K562 (cell line): Measurements from ENCODE around the gene CPSF6. TPM values are rescaled to one million over a fixed set of nuclear protein-coding genes. Genes with fewer than 3 reads are reported as not detected.

Experiments used
- CHAMP1 ChIP-seq: fragments of 450-650 bp; IDR thresholded peaks from 2 replicates; pipeline ENCODE4 v1.6.1; 2016; ENCODE audit warnings: mild to moderate bottlenecking
- FOXO4 ChIP-seq: fragments of 450-650 bp; formaldehyde crosslinking; IDR thresholded peaks from 2 replicates; pipeline ENCODE4 v1.4.0; 2020; ENCODE audit warnings: mild to moderate bottlenecking, moderate library complexity
- MTA3 ChIP-seq: fragments of 450-650 bp; formaldehyde crosslinking; IDR thresholded peaks from 2 replicates; pipeline ENCODE4 v1.6.1; 2017; ENCODE audit warnings: mild to moderate bottlenecking, borderline replicate concordance
- NRF1 ChIP-seq, 2 experiments: fragments of 450-650 bp; IDR thresholded peaks in 1 of 2; conservative IDR thresholded peaks in 1 of 2; 2 replicates each; pipeline ENCODE4 v1.6.1; 2014; ENCODE audit warnings: mild to moderate bottlenecking in 2 of 2
- POLR2AphosphoS5 ChIP-seq: IDR thresholded peaks from 2 replicates; pipeline ENCODE4 v1.6.1; 2011; ENCODE audit warnings: mild to moderate bottlenecking, low read depth, low read length, moderate library complexity; ENCODE audit not compliant: control insufficient read depth, insufficient read depth
- REST ChIP-seq, 2 experiments: fragments of 450-650 bp; formaldehyde crosslinking in 1 of 2; IDR thresholded peaks; 2 replicates each; pipeline versions ENCODE4 v1.4.0 to v1.6.1; 2014 to 2020; ENCODE audit warnings: mild to moderate bottlenecking in 2 of 2, borderline replicate concordance in 1 of 2, low read depth in 1 of 2
- SRF ChIP-seq, 2 experiments: fragments of 250-450, 450-650 bp in 1 of 2; sonication (Bioruptor Pico) in 1 of 2; sonication (generic) in 1 of 2; formaldehyde crosslinking; IDR thresholded peaks; 2 replicates each; pipeline versions ENCODE4 v1.5.0 to v1.5.1; 2020 to 2022; ENCODE audit warnings: mild to moderate bottlenecking in 1 of 2, missing genetic modification reagents in 1 of 2
- SUPT5H ChIP-seq: fragments of 450-650 bp; IDR thresholded peaks from 2 replicates; pipeline ENCODE4 v1.6.1; 2016
- TAF1 ChIP-seq: IDR thresholded peaks from 2 replicates; pipeline ENCODE4 v1.6.1; 2011; ENCODE audit warnings: mild to moderate bottlenecking, low read length, moderate library complexity; ENCODE audit not compliant: insufficient read depth, control insufficient read depth, severe bottlenecking; ENCODE audit errors: extremely low read depth
- TARDBP ChIP-seq: fragments of 450-650 bp; IDR thresholded peaks from 2 replicates; pipeline ENCODE4 v1.6.1; 2016
- TEAD4 ChIP-seq, 2 experiments: sonication (generic) in 1 of 2; formaldehyde crosslinking in 1 of 2; IDR thresholded peaks; 2 replicates each; pipeline versions ENCODE4 v1.6.1 to v1.8.0; 2012 to 2022; ENCODE audit warnings: borderline replicate concordance in 1 of 2, inconsistent platforms in 1 of 2, low read length in 1 of 2, mild to moderate bottlenecking in 1 of 2, missing genetic modification reagents in 1 of 2
- ZNF121 ChIP-seq: sonication (generic); formaldehyde crosslinking; conservative IDR thresholded peaks from 2 replicates; pipeline ENCODE4 v1.8.0; 2022; ENCODE audit warnings: missing genetic modification reagents
- polyA plus RNA-seq, 8 experiments: library from polyadenylated mRNA; depleted of rRNA in 4 of 8; stranded (reverse) in 5 of 8; unstranded in 3 of 8; fragments of >200 nt; fragmentation: Nextera tagmentation in 2 of 8; fragmentation: Illumina TruSeq in 1 of 8; extraction: Ambion mirVana in 2 of 8; extraction: Trizol in 1 of 8; gene quantifications; 2 replicates each; pipeline versions ENCODE4 v1.2.1 to v1.2.3, GENCODE V29; 2011 to 2014; ENCODE audit warnings: inconsistent platforms in 1 of 8, missing spikeins in 1 of 8
- total RNA-seq, 7 experiments: library from RNA; depleted of rRNA in 6 of 7; stranded (reverse); fragments of >200 nt in 6 of 7; fragmentation: Illumina TruSeq in 2 of 7; extraction: Trizol in 2 of 7; gene quantifications; 2 replicates each; pipeline versions ENCODE4 v1.2.1 to v1.2.3, GENCODE V29; 2011 to 2021; ENCODE audit warnings: low replicate concordance in 1 of 7

The CPSF6 gene
- total and polyA plus RNA-seq, 9 of the 15 experiments (the other 6 are each of a cell fraction or from before 2014, with no cell fraction given): 34.3 to 129 (median 77.8) TPM

GRCh38 chr12:69239352-69239921 is at the start of gene CPSF6 (continued):
- peak in 1 of 2 experiments; percentile 55; a peak in 1 of 4 replicates for TF ChIP-seq SRF (CRISPR knock-in tag; IDR thresholded peaks at IDR 0.05)
- no peak for TF ChIP-seq TARDBP
- no peak for TF ChIP-seq ZNF121 (CRISPR knock-in tag)
- TF ChIP-seq FOXO4 (CRISPR knock-in tag): no peak
- TF ChIP-seq TAF1: peak; percentile 94
- no peak for TF ChIP-seq CHAMP1
- peak; percentile 94 for TF ChIP-seq POLR2AphosphoS5
- TF ChIP-seq NRF1 (conservative IDR thresholded peaks at IDR 0.05 in 1 of 2, IDR thresholded peaks at IDR 0.05 in 1 of 2): peak; percentile 74 to 75
- peak; percentile 38; the same call in 1 of the 2 replicates for TF ChIP-seq MTA3
- peak; percentile 76 for TF ChIP-seq SUPT5H
- no peak for TF ChIP-seq REST (IDR thresholded peaks at IDR 0.05; ENCODE audit: borderline replicate concordance)
- TF ChIP-seq REST (CRISPR knock-in tag; IDR thresholded peaks at IDR 0.05; ENCODE audit: low read depth): peak; percentile 38; the same call in 1 of the 2 replicates
- TF ChIP-seq TEAD4 (IDR thresholded peaks at IDR 0.05; ENCODE audit: low read length): no peak
- TF ChIP-seq TEAD4 (CRISPR knock-in tag; IDR thresholded peaks at IDR 0.05; ENCODE audit: borderline replicate concordance): no peak
